HG03558 (cell line): ENCODE data around the gene SKAP2.

Experiments
- ATAC-seq: cut with Tn5 transposase; IDR thresholded peaks from one replicate; pipeline ENCODE4 v1.9.1; 2021; ENCODE audit warnings: moderate number of reproducible peaks; ENCODE audit not compliant: unreplicated experiment; ENCODE audit errors: extremely low read depth

The SKAP2 gene

GRCh38 chr7:26648554-26648953 lies 215.8 kb downstream of the SKAP2 start:
- no peak for ATAC-seq

GRCh38 chr7:26646336-26647048 lies 217.9 kb downstream of the SKAP2 start:
- ATAC-seq = no peak

DNA sequence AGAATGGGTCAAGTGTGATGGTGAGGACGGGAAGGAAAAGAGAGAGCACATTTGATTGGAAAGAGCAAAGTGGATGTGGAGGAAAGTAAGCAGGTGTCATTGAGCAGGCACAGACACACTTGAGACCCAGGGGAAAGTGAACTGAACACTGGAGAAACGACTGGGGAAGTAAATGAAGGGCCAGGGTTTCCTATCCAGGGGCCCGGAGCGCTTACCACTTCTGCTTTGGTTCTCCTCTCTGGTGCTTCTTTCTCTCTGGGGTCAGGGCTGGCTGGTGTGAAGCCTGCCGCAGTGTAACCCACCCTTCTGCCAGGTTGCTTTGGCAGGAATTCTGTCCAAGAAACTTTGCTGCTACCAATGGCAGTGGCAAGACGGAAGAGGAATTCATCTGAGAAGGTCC lies 219.3 kb downstream of the SKAP2 start:
- no peak for ATAC-seq

DNA sequence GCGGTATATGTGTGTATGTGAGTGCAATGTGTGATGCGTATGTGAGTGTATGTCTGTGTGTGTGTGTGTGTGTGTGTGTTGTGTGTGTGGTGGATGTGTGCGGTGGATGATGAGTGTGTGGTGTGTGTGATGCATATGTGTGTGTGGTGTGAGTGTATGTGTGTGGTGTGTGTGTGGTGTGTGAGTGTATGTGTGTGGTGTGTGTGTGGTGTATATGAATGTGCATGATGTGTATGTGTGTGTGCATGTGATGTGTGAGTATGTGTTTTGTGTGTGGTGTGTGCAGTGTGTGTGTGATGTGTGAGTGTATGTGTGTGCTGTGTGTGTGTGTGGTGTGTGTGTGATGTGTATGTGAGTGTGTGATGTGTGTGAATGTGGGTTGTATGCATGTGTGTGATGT lies 222.0 kb downstream of the SKAP2 start:
- ATAC-seq = no peak

- no peak for ATAC-seq
Observed at GRCh38 chr7:26639695-26640094, 224.7 kb downstream of the SKAP2 start.

DNA sequence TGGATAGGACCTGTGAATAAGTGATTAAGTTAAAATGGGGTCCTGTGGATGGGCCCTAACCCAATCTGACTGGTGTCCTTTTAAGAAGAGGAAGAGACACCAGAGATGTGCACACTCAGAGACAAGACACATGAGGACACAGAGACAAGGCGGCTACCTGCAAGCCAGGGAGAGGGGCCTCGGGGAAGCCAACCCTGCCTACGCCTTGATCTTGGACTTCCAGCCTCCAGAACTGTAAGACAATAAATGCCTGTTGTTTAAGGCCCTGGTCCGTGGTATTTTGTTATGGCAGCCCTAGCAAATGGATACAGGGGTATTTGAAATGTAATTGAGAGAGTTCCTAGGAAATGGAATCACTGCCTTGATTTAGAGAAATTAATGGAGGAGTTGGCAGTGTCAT lies 225.3 kb downstream of the SKAP2 start:
- no peak for ATAC-seq

DNA sequence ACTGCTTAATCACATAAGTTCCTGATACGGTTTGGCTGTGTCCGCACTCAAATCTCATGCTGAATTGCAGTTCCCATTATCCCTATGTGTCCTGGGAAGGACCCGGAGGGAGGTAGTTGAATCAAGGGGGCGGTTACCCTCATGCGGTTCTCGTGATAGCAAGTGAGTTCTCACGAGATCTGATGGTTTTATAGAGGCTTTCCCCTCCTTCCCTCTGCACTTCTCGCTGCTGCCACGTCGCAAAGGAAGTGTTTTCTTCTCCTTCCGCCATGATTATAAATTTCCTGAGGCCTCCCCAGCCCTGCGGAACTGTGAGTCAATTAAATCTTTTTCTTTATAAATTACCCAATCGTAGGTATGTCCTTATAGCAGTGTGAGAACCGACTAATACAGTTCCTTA lies 226.2 kb downstream of the SKAP2 start:
- no peak for ATAC-seq

DNA sequence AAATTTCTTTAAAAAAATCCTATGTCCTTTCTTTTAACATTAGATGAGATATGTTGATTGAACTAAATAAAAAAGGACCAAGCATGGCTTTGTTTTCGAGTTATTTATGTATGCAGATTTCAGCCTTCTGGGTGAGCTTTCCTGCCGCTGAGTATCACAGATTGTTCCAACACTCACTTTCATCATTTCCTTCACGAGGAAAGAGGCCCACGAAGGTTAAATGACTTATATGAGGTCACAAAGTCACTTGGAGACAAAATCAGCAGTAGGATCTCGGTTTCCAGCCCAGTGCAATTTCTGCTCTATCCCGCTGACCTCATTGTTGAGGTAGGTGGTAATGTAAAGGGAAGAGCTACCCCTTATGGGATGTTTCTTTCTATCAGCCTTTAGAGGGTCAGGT lies 226.8 kb downstream of the SKAP2 start:
- no peak for ATAC-seq

DNA sequence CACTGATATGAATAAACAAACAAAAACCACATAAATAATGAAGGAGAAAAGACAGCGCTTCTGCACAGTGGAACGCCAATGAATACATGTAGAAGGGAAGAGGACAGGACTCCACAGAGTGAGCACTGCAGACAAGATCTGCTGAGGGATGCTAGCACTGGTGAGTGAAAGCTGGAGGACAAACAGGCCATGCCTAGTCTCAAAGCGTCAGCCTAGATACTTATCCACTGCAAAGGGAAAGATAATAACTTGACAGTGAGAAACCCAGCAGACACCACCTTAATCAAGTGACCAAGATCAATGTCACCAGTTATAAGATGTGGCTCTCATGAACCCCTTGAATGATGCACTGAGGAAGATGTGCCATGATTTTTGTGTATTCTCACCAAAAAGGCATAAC lies 227.6 kb downstream of the SKAP2 start:
- ATAC-seq = no peak

DNA sequence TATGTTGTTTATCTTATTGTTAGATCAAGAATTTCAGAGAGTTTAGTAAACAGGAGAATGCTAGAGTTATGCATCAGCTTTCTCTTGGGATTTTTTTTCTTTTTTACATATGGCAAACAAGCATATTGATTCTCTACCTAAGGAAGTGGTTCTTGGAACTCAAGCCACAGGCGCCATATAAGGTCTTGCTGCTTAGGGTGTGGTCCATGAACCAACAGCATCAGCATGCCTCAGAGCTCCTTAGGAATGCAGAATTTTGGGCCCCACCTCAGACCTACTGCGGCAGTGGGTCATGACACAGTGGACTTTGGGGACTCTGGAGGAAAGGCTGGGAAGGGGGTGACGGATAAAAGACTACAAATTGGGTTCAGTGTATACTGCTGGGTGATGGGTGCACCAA lies 230.8 kb downstream of the SKAP2 start:
- ATAC-seq = no peak

DNA sequence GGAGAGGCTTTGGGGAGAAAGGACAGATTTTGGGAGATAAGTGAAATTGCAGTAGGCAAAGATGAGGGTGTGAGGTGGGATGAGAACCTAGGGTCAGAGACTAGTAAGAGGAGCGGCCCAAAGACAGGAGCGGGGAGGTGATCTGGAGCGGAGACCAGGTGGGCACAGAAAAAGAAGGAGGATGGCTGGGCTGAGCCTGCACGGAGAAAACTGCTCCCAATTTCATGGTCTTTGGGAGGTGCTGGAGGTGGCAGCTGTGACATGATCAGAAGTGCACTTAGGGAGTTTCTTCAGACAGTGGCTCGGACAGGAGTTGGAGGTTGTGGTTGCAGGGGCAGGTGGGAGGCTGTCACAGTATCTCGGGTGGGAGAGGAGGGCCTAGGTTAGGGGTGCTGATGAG lies 232.8 kb downstream of the SKAP2 start:
- no peak for ATAC-seq

- ATAC-seq = no peak
Observed at GRCh38 chr7:26630941-26631580, 233.3 kb downstream of the SKAP2 start.

GRCh38 chr7:26630361-26630760 lies 234.0 kb downstream of the SKAP2 start:
- no peak for ATAC-seq

- no peak for ATAC-seq
Observed at GRCh38 chr7:26629696-26630095, 234.7 kb downstream of the SKAP2 start.

GRCh38 chr7:26627891-26628341 lies 236.5 kb downstream of the SKAP2 start:
- ATAC-seq = no peak

DNA sequence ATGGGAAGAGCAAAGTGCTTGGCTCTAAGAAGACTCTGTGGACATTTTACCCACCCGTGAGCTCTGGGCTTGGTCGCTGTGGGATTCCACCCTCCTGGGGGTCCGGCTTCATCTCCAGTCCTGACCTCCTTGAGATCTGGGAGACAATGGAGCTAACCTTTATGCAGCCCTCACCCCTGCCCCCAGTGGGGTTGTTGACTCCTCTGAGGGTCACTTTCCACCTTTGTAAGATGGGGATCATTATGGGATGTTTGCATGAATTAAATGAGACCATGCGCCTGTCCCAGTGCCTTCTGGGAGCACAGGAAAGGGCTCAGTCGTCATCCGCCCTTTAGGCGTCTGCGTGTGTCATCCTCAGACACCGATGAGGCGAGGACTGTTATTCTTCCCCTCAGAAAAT lies 237.2 kb downstream of the SKAP2 start:
- ATAC-seq = no peak

DNA sequence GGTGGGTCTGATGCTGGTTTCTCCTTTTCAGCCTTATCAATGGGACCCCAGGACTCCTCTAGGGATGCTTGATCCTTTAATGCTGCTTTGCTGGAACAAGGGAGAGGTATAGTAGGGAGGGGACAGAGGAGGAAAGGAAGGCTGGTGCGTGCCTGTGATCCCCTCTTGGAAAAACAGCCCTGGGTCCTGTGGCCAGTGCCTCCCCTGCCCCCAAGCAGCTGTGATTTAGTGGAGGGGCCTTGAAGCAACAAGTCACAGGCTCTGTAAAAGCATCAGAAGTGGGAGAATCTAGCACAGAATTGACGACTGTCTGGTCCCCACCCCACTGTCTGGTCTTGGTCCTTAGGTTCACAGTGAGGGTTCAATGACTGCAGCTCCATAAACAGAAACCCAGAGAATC lies 237.7 kb downstream of the SKAP2 start:
- no peak for ATAC-seq

DNA sequence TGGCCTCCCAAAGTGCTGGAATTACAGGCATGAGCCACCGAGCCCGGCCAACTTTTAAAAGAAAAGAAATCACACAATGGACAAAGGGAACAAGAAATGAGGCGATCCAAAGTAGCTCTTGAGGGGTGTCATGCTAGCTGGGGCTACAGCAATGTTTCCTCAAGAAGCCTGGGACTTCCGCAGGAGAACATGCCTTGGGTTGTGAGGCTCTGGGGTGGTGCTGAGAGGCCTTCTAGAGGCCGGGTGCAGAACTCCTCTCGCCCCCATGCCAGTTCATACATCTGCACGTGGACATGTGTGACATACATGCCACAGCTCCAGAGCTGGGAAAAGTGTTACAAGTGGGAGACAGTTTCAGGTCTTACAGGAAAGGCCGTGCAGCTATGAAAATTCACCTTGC lies 238.2 kb downstream of the SKAP2 start:
- ATAC-seq = no peak

DNA sequence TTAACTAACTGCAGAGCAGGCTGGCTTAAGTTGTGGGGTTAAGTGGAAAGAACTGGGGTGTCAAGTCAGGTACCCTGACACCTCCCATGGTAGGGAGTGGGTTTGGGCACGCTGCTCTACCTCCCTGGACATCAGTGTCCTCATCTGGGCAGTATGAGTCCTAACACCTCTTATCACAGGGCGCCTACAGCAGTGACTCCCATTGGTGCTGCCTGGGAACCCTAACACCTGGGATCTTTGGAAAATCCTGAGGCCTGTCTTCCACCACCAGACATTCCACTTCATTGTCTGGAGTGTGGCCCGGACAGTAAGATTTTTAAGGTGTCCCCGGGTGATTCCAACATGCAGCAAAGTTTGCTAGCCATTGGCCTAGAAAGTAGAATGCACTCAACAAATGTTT lies 239.1 kb downstream of the SKAP2 start:
- ATAC-seq = no peak

GRCh38 chr7:26624839-26625238 lies 239.6 kb downstream of the SKAP2 start:
- no peak for ATAC-seq

GRCh38 chr7:26624431-26624830 lies 240.0 kb downstream of the SKAP2 start:
- ATAC-seq = no peak

GRCh38 chr7:26620352-26620751 lies 244.0 kb downstream of the SKAP2 start:
- ATAC-seq = no peak
